HG03196 (cell line): ENCODE measurements around the gene CYBA.
"Not testable (repeated sequence)": the region's sequence is repeated elsewhere in the genome, so short reads cannot be mapped to it uniquely, and the experiment has no call there.

Experiments used
- ATAC-seq: cut with Tn5 transposase; IDR thresholded peaks from one replicate; pipeline ENCODE4 v1.9.1; 2021; ENCODE audit not compliant: unreplicated experiment

CYBA gene

GRCh38 chr16:88614818-88615580, 35.9 kb downstream of the CYBA start:
- ATAC-seq, result no peak

- no peak for ATAC-seq
Measured at GRCh38 chr16:88613911-88614817, 36.7 kb downstream of the CYBA start.

GRCh38 chr16:88613293-88613692, 37.6 kb downstream of the CYBA start:
- ATAC-seq, result no peak

DNA sequence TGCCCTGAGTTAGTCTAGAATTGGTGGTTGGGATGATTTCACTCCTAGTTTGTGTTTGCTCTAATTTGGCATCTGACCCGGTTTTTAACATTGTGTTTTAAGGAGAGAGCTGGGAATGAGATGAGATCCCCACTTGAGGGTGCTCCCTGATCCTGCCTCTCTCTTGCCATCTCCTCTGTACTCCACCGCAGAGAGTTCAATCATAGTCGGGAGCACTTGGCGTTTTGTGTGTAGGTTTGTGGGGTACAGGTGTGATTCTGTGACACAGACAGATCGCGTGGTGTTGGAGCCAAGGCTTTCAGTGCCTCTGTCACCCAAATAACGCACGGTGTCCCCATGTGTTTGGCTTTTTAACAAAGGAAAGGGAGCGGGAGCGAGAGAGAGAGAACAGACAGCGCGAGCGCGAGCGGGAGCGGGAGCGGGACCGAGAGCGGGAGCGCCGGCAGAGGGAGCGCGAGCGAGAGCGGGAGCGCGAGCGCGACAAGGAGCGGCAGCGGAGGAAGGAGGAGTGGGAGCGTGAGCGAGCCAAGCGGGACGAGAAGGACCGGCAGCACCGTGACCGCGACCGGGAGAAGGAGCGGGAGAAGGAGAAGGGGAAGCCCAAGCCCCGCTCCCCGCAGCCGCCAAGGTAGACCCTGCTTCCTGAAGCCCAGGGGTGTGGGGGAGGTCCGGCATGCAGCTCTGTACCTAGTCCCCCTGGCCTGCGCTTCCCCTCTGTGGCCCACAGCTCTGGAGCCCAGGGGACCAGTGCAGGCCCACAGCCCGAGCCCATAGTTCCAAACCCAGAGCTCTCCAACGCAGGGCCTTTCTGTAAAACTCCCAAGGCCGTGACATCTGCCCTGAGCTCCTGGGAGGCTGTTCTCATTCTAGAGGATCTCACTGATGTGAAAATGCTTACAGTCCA, 39.7 kb downstream of the CYBA start:
- ATAC-seq, result no peak

DNA sequence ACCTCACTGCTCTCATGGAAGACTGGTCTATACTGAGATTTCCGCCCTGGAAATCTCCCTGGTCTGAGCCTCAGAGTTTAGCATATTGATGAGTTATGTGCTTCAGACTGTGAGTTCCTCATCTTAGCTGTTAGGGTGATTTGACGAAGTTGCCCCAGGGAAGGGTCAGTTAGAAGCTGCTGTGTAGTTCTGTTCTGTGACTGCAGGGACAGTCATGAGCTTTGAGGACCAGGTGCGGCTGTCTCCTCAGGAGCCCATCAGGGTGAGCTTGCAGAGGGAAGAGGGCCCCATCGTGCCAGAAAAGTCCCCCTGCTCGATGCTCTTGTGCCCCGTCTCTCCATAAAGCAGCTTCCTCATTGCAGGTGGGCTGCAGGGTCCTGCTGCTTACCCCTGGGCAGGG, 40.8 kb downstream of the CYBA start:
- ATAC-seq, result no peak

- not testable (repeated sequence) for ATAC-seq
Measured at GRCh38 chr16:88609426-88609825, 41.4 kb downstream of the CYBA start.

GRCh38 chr16:88608076-88608475, 42.8 kb downstream of the CYBA start:
- no peak for ATAC-seq

- ATAC-seq, result no peak
Measured at GRCh38 chr16:88606148-88606757, 44.6 kb downstream of the CYBA start.

DNA sequence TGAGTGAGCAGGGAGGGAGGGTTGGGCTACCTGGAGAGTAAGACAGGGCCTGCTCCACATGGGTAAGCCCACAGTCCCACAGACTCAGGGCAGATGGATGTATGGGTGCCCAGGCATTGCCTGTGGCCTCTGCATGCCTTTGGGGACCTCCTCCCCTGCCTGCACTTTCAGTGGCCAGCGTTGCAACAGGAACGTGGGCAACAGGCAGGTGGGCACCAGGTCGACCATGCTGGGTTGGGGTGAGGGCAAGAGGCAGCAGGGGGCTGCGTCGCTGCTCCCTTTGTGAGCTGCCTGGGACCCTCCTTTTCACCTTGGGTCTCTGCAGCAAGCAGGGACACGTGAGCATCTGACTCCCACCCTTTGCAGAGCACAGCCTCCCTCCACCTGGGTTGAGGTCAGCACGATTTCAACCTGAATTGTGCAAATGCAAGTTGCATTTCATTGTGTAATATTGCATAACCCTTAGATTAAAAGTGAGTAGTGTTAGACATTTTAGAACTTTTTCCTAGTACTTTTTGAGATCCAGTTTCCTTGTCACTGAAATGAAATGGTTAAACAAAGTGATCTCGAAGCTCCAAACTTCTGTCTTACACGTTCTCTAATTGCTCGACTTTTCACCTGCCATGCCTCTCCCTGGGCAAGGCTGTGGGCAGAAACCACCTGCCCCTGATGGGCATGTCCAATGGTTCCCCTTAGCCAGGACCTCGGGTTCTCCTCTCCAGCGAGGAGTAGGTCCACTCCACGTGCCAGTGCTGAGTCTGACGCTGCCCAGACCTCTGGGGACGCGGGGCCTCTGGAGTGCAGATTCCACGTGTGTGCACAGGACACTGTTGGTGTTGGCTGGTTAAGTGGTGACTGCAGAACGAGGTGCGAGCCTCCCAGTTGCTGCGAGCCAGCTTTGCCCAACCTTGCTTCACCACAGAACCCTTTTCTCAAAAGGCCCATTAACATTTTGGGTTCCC, 45.4 kb downstream of the CYBA start:
- ATAC-seq, result no peak

DNA sequence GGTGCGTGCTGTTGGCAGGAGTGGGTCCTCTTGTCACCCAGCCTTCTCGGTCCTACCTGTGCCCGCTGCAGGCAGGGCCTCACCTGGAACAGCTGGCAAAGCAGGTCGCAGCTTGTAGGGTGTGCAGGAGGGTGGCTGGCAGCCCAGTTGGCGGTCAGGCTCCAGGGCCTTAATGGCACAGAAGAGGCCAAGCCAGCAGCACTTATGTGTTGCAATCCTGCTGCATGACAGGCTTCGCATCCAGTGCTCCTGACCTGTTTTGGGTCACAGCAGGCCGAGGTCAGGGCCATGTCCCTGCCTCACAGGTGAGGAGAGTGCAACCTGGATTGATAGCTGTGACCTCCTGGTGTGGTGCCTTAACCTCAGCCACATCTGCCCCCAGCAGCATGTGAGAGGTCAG, 48.8 kb downstream of the CYBA start:
- ATAC-seq, result no peak

DNA sequence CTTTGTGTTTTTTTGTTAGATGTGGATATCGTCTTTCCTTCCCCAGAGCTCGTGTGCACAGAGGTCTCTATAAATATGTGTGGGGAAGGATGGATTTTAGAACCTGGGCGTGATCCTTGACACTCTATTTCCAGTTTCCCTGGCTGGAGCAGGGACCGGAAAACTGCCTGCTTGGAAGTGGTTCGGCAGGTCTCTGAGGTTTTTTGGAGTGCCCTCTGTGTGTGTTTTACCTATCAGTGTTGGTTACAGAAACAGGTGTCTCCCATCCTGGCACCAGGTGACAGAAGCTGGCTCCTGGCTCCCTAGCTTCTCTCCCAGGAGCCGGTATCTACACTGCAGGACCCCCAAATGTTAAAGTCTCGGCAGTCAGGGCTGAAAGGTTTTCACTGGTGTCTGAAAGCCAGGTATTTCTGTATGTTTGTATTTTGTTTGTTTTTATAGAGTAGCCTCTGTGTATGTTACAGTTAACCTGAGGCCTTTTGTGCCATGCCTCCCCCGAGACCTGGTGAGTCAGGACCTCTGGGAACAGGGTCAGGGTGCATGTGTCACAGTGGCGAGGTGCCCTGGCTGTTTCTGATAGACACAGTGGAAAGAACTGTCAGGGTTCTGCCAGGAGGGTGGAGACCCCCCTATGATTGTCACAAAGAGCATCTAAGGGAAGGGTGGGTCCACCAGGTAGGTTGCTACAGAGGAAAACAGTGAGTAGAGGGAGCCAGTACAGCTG, 49.4 kb downstream of the CYBA start:
- no peak for ATAC-seq

DNA sequence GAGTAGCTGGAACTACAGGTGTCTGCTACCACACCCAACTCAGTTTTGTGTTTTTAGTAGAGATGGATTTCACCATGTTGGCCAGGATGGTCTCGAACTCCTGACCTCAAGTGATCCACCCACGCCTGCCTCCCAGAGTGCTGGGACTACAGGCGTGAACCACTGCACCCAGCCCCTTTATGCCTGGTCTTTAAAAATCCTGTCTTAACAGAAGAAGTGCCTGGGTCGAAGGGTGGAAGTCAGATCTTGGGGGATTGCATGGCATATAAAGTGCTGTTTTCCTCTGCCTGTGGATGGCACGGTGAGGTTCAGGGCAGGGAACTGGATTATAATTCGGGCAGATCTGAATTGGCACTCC, 50.3 kb downstream of the CYBA start:
- ATAC-seq, result no peak

DNA sequence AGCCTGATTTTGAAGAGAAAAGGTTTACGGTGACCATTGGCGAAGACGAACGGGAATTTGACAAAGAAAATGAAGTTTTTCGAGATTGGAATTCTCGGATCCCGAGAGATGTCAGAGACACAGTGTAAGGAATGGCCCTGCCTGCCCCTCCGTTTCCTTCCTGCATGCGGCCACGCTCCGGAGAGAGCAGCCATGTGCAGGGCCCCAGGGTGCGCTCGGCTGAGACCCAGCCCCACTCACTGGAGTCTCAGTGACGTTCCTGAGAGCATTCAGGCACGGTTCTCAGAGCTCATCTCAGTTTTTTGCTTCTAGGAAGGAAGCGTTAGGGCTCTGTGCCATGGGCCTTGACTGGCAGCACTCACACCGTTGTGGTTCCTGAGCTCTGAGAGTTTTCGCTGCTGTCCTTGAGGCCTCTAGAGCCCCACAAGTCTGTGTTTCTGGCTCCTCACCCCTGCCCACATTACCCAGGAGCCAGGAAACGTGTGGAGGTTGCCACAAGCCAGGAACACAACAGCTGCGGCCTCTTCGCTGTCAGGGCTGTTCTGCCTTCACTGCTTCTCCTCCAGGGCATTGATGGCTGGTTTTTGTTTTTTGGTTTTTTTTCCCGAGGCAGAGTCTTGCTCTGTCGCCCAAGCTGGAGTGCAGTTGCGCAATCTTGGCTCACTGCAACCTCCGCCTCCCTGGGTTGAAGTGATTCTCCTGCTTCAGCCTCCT, 50.9 kb downstream of the CYBA start:
- no peak for ATAC-seq

DNA sequence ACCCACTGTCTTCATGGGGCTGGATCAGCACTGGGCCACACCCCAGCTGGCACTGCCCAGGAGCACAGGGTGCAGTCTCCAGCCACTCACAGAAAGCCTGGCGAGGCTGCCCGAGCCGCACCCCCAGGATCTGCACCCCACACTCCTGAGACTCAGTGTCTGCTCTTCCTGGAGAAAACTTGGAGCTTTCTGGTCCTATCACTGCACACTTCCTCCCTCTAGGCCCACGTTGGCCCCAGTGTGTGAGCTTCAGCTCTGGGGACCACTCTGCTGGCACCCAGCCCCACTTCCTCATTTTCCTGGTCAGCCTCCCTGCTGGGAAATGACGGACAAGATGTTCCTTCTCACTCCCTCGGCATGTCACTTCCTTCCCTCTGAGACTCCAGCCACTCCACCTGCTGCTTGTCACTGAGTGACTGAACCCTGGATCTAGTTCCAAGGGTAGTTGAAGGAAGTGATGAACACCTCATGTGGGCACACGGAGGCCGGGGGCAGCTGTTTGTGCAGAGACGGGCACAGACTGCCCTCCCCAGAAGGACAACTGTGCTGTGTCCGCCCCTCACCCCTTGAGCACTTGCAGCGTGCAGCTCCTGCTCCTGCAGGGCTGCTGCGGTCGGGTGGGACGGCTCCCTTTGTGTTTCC, 51.6 kb downstream of the CYBA start:
- no peak for ATAC-seq

DNA sequence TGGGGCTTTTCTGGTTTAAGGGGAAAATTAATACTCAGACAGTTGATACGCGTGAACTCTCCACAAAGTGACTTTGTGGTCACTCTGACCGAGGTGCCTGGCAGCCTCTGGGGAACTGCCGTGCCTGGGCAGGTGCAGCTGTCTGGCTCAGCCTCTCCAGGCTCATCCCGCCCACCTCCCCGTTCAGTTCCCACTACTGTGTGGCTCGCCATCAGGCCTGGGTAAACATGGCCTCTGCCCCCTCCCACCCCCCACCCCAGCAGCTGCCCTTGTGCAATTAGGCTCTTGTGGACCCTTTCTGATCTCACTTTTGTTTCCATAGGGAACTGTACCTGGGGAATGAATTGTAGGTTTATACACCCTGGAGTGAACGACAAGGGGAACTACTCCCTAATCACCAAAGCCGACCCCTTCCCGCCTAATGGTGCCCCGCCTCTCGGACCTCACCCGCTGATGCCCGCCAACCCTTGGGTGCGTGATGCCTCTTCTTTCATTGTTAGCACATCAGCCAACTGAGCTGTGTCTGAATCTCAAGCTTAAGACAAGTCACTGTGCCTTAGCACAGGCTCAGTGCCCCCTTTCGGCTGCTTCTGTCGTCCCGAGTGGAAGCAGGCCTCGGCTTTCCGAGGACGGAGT, 52.9 kb downstream of the CYBA start:
- no peak for ATAC-seq

DNA sequence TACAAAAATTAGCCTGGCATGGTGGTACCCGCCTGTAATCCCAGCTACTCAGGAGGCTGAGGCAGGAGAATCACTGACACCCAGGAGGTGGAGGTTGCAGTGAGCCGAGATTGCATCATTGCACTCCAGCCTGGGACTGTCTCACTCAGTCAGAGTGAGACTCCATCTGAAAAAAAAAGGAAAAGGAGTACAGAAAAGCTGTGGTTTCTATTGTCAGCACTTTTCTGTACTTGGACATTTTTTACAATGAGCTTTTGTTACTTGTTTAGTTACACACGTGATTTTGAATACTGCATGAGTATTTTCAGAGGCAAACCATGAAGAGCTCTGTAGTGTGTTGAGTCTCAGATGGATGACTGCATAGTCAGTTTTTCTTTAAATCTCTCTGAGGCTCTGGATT, 54.4 kb downstream of the CYBA start:
- ATAC-seq, result no peak

- ATAC-seq, result no peak
Measured at GRCh38 chr16:88595921-88596320, 54.9 kb downstream of the CYBA start.
